AG09309 (cell line): ENCODE results near the gene SYCP1.

Source experiments
- DNase-seq: peaks from one replicate; pipeline ENCODE4 v3.0.0-alpha.2; 2010; ENCODE audit warnings: low read depth
- H3K4me3 ChIP-seq: 2 replicates; pipeline ENCODE4 v1.5.1; 2011; ENCODE audit warnings: mild to moderate bottlenecking, low read depth, low read length, moderate library complexity; ENCODE audit not compliant: control insufficient read depth
- CTCF ChIP-seq: IDR thresholded peaks from 2 replicates; pipeline ENCODE4 v1.5.1; 2011; ENCODE audit warnings: mild to moderate bottlenecking, low read depth, low read length, inconsistent platforms; ENCODE audit not compliant: insufficient read depth, control insufficient read depth; ENCODE audit errors: missing control alignments

The SYCP1 gene

GRCh38 chr1:114831276-114831994, 23.2 kb upstream of the SYCP1 start:
- no peak overlapping the region for H3K4me3 ChIP-seq
- no peak for TF ChIP-seq CTCF
- DNase-seq = no peak

- H3K4me3 ChIP-seq = no peak overlapping the region
- no peak for DNase-seq
- TF ChIP-seq CTCF = no peak
These were observed 22.6 kb upstream of the SYCP1 start for GRCh38 chr1:114832057-114832456.

GRCh38 chr1:114833421-114833820, 21.2 kb upstream of the SYCP1 start:
- TF ChIP-seq CTCF = no peak
- no peak for DNase-seq
- H3K4me3 ChIP-seq = no peak overlapping the region

GRCh38 chr1:114844270-114844669, 10.4 kb upstream of the SYCP1 start:
- no peak for DNase-seq
- no peak for TF ChIP-seq CTCF
- H3K4me3 ChIP-seq = no peak overlapping the region

- DNase-seq = no peak
- no peak for TF ChIP-seq CTCF
- no peak overlapping the region for H3K4me3 ChIP-seq
These were observed 1.1 kb upstream of the SYCP1 start for GRCh38 chr1:114853584-114853983.

- no peak for TF ChIP-seq CTCF
- no peak for DNase-seq
- H3K4me3 ChIP-seq = no peak overlapping the region
These were observed 6.7 kb downstream of the SYCP1 start for GRCh38 chr1:114861384-114861783.
